Activated CD4-positive, alpha-beta T cell treated with anti-CD3 and anti-CD28 coated beads, Interleukin-2, Interleukin-6, amounts not matched to agents 100 ng/mL and 50 ng/mL, durations not matched to agents 16 hours and 8 hours (primary cell): ENCODE measurements around the gene LHPP.

Source experiments
- DNase-seq: peaks from one replicate; pipeline ENCODE4 v3.0.0-alpha.2; 2020

Gene LHPP

DNA sequence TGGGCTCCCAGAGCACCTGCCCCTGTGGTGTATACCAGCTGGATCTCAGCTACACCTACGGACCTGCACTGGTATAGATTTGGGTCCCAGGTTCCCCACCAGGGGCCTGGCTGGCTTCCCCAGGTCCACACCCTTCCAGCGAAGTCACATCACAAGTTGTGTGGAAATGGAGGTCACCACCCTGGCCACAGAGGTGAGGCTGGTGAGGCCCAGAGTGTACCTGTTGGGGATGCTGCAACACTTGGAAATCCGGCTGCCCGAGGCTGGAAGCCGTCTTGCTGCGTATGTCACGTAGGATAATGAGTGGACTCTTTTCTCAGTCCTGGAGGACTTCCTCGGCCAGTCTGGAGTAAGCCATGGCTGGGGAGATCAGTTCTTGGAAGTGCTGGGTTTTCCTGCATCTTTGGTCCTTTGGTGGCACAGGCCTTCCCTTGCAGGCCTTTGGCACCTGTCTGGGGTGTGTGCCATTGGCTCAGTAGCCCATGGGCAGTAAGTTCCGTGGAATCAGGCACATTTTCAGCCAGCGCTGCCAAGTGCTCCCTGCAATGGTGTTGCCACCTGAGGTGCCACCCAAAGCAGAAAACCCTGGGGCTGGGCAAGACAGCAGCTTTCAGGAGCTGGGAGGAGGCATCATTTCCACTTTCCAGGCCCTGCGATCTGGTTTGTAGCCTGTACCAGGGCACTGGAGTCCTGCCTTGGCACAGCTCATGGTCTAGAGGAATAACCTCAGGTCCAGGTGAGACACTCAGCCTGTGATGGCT, 97.9 kb downstream of the LHPP start:
- no peak for DNase-seq

- DNase-seq, result no peak
Measured at GRCh38 chr10:124560377-124561105, 98.9 kb downstream of the LHPP start.

- no peak for DNase-seq
Measured at GRCh38 chr10:124561206-124561605, 99.6 kb downstream of the LHPP start.

- DNase-seq, result no peak
Measured at GRCh38 chr10:124562425-124563060, 100.9 kb downstream of the LHPP start.

DNA sequence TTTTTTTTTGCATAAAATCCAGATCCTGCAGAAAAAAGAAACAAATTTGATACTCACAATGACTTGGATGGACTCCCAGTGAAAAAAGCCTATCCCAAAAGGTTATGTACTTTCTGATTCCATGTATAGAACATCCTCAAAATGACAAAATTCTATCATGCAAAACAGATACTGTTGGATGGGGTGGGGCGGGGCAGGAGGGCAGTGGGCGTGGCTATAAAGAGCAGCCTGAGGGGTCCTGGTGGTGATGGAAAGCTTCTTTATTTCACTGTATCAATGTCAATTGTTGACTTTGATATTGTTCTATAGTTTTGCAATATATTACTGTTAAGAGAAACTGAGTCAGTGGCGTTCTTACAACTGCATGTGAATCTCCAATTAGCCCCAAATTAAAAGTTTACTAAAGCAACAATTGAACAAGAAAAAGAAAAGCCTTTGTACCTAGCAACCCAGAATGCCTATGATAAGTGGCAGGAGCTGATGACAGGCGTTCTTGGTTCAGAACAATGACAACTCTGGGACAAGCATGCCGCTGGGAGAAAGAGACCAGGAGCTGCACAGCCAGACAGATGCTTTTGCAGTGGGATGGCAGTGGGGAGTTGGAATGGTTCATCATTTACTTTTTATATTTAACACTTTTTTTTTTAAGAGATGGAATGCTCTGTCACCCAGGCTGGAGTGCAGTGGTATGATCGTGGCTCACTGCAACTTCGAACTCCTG, 101.9 kb downstream of the LHPP start:
- no peak for DNase-seq

- DNase-seq, result no peak
Measured at GRCh38 chr10:124564881-124565280, 103.3 kb downstream of the LHPP start.

- no peak for DNase-seq
Measured at GRCh38 chr10:124565565-124566221, 104.1 kb downstream of the LHPP start.

- DNase-seq, result no peak
Measured at GRCh38 chr10:124566222-124566888, 104.7 kb downstream of the LHPP start.

GRCh38 chr10:124566981-124567835, 105.6 kb downstream of the LHPP start:
- no peak for DNase-seq

- DNase-seq, result no peak
Measured at GRCh38 chr10:124568339-124568738, 106.7 kb downstream of the LHPP start.

GRCh38 chr10:124568848-124569622, 107.4 kb downstream of the LHPP start:
- no peak for DNase-seq

DNA sequence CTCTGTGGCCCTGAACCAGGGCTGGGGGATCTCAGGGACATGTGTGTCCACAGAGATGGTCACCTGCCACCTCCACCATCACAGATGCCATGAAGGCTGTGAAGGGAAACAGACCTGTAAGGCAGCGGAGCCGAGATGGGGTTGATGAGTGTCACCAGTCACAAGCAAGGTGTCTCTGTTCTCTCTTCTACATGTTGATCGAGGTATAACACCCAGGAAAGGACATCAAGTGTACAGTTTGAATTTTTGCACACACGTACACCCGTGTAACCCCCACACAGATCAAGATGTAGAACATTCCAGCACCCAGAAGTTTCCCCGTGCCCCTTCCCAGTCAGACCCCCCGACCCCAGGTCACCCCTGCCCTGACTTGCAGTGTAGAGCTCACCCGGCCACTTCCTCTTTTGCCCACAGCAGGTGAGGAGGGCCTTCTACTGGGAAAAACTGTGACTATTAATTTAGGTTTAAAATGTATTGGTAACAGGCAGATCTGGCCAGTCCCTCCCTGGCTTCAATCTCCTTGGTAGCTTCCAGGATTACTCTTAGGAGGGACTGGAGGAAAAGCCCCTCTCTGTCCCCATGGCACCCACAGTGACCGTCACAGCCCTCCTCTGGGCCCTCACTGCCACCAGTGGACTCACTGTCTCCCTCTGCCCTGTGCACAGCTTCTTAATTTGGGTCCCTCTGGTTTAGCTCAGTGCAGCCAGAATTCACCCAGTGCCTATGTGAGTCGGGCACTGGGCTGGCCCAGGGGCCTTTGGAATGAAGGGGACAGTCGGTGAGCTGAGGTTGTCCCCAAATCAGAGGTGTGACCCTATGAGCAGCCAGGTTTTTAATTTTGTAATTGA, 108.2 kb downstream of the LHPP start:
- no peak for DNase-seq

- DNase-seq, result no peak
Measured at GRCh38 chr10:124570646-124571045, 109.0 kb downstream of the LHPP start.

GRCh38 chr10:124572751-124573150, 111.1 kb downstream of the LHPP start:
- DNase-seq, result no peak

DNA sequence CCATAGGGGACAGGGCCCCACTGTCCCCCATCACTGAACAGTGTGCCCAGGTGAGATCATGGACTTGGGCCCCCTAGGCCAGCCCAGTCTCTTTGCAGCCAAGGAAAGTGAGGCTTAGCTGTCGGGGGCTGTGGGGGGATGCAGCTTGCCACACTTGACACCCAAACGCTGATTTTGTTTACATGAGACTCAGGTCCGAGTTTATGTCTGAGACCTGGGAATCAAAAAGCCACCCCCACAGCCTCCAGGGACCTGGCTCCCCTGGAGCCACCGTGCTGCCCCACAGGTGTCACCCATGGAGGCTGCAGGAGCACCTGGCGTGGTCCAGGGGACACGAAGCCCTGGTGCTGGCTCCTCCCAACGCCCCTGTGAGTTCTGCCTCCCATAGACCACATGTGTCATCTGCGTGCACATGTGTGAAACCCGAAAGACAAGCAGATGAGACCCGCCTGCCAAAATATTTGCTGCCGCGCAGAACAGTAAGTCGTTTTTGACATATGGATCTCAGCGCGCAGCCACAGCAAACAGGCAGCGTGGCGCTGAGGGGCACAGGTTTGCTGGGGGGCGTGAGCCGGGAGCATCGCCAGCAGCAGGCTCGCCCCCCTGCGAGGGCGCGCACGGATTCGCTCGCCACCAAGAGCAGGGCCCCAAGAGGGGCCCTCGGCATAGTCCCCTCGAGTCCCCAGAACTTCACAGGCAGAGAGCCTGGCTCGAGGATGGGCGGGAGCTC, 112.3 kb downstream of the LHPP start:
- no peak for DNase-seq

DNA sequence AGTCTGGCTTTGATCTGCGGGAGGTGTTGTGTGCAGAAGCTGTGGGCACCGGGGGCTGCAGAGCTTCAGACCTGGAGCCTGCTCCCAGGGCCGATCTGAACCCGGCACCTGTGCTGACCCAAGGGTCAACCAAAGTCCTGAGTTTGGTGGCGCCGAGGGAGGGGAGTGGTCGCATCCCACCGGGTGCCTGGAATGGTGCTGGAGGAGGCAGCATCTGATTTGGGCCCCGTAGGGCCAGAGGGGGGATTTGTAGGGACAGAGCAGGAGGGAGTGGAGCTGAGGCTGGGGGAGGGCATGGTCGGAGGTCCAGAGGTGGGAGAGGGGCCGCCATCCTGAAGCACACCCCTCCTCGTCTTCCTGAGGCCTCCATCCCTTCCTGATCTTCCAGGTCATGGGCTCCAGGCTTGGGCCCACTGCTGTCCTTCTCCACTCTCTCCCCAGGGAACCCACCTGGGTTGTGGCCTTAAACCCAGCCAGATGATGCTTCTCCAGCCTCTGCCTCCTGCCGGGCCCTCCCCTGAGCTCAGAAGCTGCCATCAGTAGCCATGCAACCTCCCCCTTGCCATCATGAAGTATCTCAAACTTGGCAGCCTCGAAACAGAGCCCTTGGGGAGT, 112.9 kb downstream of the LHPP start:
- DNase-seq, result no peak

DNA sequence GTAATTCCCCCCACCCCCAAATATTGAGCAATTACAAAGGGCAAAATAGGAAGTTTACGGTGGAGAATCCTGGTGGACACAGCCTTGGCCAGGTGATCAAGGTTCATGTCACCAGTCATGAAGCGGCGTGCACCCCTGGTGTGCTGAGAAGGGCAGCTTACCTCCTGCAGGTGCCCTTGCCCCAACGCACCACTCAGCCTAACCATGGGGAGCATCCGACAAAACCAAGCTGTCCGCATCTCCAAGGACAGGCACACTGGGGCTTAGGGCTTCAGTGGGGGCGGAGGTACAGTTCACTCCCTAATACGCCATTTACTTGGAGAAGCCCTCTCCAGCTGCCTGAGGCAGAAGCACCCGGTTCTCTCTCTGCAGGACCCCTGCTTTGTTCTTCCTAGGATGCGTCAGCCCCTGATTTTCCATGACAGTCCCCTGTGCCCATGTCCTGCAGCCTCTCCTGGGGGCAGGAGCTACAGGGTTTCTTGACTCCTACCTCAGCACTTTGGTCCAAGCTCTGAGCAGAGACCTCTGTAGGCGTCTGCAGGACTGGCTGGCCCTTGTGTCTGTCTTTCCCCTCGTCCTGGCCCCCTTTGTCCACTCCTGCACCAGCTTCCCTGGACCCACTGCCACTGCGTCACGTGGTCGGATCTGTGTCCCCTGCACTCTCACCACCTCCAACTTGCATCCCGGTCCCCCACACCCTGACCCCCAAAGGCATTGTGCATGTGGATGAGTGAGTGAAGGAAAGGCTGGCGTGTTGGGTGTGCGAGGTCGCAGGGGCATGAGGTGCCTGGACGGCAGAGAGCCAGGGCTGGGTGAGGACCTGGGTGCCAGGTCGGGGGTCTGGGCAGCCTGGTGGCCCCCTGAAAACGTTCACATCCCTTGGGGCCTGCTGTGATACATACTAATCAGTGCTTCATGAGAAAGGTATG, 113.7 kb downstream of the LHPP start:
- no peak for DNase-seq
